GM10847 (cell line): ENCODE measurements around the gene RBP7.

ENCODE experiments used
- POLR2A ChIP-seq: IDR thresholded peaks from 2 replicates; pipeline ENCODE4 v1.6.1; 2011; ENCODE audit not compliant: insufficient read length; ENCODE audit errors: extremely low read depth

The RBP7 gene

GRCh38 chr1:9996624-9997582 lies at the start of gene RBP7:
Gene RBP7, plus strand, starts transcription at chr1:9997228. Its CDS starts 31 bp downstream, at chr1:9997259.
- no peak for TF ChIP-seq POLR2A

DNA sequence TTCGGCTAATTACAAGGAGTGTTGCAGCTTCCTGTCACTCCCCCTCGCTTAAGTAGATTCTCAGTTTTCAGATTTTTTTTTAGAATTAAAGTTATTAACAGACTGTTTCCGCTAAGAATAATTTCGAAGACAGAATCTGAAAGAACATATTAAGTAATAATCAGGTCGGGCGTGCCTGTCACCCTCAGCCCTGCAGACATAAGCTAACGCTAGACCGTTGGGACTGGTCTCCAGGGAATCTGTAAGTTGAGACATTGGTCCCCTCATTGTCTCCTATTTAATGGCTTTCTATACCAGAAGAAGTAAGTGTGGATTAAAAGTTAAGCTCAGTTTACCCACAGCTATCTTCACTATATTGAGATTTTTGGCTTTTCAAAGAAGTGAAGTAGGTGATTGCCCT lies 39.3 kb upstream of the RBP7 start:
- TF ChIP-seq POLR2A: no peak

- TF ChIP-seq POLR2A: no peak
These were observed 37.0 kb upstream of the RBP7 start for GRCh38 chr1:9960011-9960410.

GRCh38 chr1:9960706-9961562 lies 36.1 kb upstream of the RBP7 start:
- no peak for TF ChIP-seq POLR2A

DNA sequence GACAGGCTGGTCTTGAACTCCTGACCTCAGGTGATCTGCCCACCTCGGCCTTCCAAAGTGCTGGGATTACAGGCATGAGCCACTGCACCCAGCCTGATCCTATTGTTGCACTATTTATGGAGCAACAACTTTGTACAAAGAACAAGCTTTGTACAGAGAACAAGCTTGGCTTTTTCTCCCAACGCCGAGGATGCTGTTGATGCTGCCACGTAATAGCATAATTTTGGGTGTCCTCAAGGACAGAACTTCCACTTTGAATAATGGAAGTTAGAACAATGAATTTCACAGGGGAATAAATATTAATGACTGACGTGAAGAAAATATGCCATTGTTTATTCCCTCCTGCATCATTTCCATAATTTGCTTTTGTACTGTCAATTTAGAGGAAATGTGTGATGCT lies 12.8 kb upstream of the RBP7 start:
- TF ChIP-seq POLR2A: no peak

DNA sequence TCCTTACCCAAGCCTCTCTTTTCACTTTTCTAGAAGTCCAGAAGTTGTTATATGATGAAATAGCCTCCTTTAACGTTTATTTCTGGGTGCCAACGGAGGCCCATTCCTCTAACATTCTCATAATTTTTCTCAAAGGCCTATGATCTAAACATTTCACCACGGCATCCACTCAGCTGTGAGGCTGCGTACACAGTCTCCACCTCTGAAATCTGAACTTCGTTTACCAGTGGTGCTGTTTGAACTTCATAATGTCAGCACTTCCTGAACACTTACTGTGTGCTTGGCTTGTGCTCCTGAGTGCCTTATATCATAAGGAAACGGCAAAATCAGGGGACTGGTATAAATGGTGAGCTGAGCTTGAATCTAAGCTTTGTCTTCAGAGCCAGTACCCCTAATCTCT lies 12.0 kb upstream of the RBP7 start:
- TF ChIP-seq POLR2A: no peak

- no peak for TF ChIP-seq POLR2A
These were observed 7.3 kb upstream of the RBP7 start for GRCh38 chr1:9989773-9990172.

GRCh38 chr1:9990944-9991343 lies 6.1 kb upstream of the RBP7 start:
- TF ChIP-seq POLR2A: no peak

- no peak for TF ChIP-seq POLR2A
These were observed 4.1 kb upstream of the RBP7 start for GRCh38 chr1:9992910-9993309.

- no peak for TF ChIP-seq POLR2A
These were observed 3.4 kb upstream of the RBP7 start for GRCh38 chr1:9993561-9994075.

DNA sequence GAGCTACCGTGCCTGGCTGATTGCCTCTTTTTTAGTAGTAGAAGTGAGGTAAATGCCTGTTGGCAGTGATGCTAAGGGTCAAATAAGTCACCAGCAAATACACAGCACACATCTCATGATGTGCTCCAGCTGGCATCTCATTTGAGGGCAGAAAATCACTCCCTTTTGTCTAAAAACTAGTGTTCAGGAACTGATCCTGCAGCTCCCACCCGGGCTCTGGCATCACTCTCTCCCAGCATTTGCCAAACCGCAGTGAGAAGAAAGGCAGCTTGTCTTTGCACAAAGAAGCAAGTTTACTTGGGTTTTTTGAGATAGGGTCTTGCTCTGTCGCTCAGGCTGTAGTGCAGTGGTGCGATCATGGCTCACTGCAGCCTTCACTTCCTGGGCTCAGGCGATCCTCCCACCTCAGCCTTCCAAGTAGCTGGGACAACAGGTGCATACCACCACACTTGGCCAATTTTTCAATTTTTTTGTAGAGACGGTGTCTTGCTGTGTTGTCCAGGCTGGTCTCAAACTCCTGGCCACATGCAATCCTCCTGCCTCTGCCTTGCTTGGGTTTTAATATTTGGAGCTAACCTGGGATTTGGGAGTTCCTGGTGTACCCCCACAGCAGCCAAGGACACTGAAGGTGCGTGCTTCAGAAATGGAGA lies 4.1 kb downstream of the RBP7 start:
- no peak for TF ChIP-seq POLR2A

GRCh38 chr1:10007169-10007568 lies 10.1 kb downstream of the RBP7 start:
- no peak for TF ChIP-seq POLR2A

DNA sequence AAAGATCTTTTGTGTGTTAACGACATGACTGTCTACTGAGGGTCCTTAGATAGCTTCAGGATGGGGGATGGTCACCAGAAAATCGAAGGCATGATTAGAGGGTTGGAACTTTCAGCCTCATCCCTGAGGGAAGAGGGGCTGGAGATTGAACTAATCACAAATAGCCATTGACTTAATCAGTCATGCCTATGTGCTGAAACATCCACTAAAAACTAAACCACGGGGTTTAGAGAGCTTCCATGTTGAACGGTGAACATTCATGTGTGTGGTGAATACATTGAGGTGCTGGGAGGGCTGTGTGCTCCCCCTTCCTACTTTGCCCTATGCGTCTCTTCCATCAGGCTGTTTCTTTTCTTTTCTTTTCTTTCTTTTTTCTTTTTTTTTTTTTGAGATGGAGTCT lies 17.0 kb downstream of the RBP7 start:
- TF ChIP-seq POLR2A: no peak

DNA sequence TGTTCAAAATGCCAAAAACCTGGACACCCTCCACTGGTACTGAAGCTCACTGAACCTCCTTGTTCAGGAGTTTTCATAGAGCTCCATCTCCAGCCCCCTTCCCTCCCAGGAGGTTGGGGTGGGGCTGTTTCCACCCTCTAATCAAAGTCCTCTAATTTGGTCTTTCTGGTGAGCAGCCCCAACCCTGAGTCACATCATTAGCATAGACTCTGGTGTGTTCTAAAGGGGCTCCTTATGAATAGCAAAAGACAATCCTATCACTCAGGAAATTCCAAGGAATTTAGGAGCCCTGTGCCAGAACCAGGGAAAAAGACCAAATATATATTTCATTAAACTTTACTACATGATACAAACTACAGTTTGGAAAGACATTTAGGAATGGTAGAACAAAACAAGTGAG lies 22.5 kb downstream of the RBP7 start:
- TF ChIP-seq POLR2A: no peak

DNA sequence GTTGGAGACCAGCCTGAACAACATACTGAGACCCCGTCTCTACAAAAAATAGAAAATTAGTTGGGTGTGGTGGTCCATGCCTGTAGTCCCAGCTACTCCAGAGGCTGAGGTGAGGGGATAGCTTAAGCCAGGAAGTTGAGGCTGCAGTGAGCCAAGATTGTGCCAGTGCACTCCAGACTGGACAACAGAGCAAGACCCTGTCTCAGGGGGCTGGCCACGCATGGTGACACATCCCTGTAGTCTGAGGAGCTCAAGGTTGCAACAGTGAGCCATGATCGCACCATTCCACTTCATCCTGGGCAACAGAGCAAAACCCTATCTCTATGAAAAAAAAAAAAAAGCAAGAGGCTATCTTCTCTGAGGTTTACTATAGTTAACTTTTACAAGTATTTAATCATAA lies 23.1 kb downstream of the RBP7 start:
- no peak for TF ChIP-seq POLR2A

GRCh38 chr1:10022656-10023055 lies 25.6 kb downstream of the RBP7 start:
- no peak for TF ChIP-seq POLR2A

- TF ChIP-seq POLR2A: no peak
These were observed 28.3 kb downstream of the RBP7 start for GRCh38 chr1:10025354-10025753.
